GM18519 (cell line): Measurements from ENCODE around the gene NINJ2.
"Not testable (repeated sequence)": the region's sequence is repeated elsewhere in the genome, so short reads cannot be mapped to it uniquely, and the experiment has no call there.

Experiments
- ATAC-seq: cut with Tn5 transposase; IDR thresholded peaks from one replicate; pipeline ENCODE4 v1.9.1; 2021; ENCODE audit warnings: mild to moderate bottlenecking, moderate library complexity; ENCODE audit not compliant: unreplicated experiment, low FRiP score

Gene NINJ2

DNA sequence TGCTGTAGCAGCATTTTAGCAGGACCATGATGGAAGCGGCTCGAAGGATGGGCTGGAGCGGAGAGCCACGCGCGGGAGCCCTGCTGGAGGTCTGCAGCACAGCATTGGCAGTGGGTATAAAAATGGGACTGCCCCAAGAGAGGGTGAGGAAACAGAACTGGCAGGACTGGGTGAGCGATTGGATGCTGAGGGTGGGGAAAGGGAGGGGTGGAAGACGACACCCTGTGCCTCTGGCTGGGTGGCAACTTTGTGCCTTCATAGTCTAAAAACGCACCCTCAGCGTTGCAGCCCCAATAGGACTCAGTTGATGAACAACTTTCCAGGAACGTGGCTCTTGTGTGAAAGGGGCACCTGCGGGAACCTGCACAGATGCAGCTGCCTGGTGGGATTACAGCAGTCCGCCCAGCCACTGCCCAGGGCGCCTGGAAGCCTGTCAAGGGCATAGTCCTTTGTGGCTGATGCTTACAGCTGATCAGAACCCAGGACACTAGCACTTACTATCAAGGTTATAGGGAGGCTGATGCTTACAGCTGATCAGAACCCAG, 73.0 kb downstream of the NINJ2 start:
- ATAC-seq = no peak

DNA sequence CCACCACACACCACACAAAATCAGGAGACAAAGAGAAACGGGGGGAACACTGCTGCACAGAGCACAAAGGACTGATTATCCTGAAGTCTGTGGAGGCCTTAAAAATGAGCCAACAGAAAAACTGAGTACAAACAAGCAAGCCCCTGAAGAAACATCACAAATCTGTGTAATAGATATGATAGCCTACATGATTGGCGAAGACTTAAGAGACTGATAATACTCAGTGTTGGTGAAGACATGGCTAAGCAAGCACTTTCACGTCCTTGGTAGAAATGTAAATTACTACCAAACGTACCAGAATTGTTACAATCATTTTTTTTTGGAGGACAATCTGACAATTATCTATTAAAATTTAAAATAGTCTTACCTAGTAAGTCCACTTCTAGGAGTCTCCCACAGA, 74.6 kb downstream of the NINJ2 start:
- no peak for ATAC-seq

DNA sequence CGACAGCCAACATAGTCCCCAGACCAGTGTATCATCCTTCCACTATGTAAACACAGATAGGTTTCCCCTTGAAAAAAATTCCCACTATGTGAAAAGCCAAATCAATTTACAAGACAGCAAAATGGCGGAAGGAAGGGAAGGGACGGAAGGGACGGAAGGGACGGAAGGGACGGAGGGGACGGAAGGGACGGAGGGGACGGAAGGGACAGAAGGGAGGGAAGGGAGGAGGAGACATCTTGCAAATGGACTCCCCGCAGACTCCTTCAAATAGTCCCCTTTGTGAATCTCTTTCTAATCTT, 75.3 kb downstream of the NINJ2 start:
- ATAC-seq = no peak

DNA sequence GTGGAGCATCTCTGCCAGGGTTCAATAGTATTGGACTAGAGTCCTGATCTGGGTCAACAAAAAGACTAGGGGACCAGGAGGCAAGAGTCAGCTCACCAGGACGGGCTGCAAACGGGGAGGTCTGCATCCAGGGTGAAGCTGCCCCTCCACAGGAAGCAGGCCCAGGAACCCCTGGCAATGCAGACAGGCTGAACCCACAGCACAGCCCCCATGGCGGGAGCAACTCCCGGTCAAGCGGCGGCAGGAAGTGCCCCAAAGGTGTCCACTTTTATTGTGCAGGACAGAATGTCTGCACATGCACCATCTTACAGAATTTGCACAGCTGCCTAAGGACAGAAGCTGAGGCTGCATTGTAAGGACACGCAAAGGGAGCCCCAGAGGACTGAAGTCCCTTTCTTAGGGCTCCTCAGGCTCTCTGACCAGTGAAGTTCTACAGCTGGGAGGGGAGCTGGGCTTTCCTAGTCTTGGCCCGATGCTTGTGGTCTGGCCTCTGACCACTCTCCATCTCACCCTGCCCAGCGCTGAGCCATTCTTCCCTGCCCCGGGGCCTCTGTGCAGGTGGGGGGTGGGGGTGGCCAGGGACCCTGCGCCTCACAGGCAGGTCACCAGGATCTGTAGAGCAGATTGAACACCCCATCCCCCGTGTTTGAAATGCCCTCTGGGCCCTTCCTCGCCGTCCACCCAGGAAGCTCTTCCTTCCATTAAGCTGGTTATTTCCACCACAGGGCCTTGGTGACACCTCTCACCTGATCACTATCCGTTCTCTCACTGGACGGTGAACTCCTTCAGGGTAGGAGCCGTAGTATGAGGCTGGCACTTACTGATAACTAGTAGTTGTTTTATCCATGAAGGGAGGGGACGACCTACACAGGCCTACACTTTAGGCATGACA, 75.9 kb downstream of the NINJ2 start:
- ATAC-seq = no peak

DNA sequence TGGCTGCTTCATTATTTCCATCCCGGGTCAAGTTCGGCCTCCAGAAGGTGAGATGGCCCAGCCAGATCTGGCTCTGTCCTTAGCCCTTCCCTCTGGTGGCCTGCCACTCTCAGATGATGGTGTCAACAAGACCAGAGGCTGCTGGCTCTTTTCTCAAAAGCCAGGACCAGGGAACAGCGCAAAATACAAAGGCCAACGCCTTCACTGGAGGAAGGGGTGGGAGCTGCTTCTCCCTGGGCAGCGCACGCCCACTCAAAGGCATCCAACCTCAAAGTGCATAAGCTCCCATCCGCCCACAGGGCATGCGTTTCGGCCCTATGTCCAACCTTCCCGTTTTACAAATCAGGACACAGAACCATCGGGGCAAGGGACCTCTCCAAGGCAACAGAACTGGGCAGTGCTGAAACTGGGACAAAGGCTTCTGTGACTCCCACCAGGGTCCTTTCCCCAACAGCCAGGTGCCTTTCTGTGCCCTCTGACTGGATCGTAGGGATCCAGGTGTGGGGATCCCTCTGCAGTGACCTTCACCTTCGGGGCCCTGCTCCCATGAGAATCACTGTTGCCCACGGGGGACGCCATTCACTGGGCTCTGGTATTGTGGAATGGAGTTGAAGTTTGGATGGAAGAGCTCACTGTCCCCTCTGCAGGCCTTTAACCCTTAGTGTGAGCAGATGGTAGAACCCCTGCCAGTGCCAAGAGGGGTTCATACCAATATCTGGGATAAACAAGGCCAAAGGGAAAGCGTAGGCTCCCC, 76.8 kb downstream of the NINJ2 start:
- ATAC-seq = no peak

DNA sequence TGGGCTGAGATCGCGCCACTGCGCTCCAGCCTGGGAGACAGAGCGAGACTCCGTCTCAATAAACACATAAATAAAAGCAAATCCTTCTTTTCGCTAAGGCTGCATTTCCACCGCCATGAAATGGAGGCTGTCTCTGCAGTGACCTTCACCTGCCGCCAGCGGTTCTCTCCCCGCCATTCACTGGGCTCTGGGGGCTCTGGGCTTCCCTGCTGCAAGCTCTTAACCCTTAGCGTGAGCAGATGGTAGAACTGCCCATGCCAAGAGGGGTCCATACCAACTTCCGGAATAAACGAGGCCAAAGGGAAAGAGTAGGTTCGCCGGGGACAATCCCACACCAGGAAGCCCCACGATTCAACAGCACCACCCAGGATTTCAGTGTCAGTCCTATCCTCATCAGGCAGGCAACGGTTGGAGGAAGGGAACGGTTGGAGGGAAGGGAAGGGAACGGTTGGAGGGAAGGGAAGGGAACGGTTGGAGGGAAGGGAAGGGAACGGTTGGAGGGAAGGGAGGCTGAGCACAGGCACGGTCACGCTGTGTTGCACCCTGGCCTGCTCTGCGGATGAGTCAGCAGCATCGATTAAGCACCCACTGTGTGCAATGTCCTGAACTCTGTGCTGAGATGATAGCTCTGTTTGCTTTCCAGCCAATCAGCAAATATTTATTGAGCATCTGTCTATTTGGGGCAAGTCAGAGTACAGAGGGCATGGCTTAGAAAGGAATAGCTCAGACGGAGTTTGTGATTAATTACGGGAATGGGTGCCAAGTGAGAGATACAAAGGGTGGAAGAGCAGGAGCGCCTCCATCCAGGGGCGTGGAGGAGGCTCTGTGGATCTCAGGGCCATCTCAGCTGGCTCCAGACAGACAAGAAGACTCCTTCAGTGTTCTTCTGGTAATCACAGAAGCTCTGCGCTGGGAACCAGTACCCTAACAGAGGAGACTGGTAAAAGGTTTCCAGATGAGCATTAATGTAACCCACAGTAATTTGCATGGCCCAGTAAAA, 77.9 kb downstream of the NINJ2 start:
- ATAC-seq = no peak

DNA sequence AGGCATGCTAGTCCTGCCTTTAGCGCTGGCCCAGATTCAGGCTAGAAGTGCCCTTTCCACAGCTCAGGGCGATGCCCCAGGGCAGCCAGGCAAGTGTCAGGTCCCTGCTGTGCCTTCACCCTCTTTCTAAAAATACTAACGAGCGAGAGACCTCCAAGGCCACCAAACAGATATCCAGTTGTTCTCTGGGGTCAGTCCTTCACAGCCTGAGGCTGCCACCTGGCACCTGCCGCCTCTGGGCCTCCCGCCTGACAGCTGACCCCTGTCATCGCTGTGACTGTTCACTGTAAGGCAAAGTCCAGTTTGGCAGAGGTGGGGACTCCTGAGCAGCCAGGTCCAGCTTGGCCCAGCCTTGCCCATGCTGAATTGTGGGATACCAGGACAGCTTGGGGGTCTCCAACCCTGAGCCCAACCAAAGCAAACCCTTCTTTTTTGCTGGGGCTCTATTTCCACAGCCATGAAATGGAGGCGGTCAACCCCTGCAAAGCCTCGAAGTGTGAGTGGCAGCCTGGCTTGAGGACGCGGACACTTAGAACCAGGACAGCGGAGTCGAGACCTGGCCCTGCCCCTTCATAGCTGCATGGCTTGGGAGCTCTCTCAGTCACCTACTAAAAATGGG, 79.9 kb downstream of the NINJ2 start:
- no peak for ATAC-seq

DNA sequence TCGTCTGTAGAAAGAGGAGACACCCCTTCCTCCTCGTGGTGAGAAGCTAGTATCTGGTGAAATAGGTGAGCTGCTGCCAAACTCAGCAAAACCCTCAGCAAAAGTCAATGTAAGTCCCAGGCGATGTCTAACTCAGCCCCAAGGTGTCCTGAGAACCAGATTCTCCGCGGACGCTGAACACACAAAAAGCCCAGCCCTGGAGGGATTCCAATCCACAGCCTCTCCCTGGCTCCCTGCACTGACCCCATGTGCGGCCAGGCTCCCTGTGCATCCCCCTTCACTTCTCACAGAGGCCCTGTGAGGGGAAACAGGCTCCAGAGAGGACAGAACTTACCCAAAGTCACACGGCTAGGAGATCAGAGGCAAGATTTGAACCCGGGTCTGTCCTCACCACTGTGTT, 81.5 kb downstream of the NINJ2 start:
- no peak for ATAC-seq

DNA sequence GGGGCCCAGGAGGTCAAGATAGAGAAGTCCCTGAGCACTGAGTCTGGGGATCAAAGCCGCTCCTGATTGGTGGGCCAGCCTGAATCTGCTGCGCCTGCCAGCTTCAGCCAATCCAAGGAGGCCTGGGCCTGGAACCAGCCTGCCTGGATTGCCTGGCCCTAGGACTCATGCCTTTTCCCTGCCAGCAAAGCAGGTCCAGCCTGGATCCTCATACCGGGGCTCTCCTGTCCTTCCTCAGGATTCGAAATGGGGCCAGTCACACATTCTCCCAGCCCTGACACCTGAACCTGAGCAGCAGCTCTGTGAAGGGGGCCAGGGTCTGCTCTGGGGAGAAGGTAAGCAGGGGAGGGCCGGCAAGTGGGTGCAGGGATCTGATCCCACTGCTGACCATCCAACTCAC, 81.9 kb downstream of the NINJ2 start:
- ATAC-seq = no peak

DNA sequence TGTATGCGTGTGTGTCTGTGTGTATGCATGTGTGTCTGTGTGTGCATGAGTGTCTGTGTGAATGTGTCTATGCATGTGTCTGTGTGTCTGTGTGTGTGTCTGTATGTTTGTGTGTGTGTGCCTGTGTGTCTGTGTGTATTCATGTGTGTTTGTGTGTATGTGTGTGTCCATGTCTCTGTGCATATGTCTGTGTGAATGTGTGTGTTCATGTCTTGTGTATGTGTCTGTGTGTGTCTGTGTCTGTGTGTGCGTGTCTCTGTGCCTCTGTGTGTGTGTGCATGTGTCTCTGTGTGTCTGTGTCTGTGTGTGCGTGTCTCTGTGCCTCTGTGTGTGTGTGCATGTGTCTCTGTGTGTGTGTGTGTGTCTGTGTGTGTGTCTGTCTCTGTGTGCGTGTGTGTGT, 82.4 kb downstream of the NINJ2 start:
- ATAC-seq = no peak

DNA sequence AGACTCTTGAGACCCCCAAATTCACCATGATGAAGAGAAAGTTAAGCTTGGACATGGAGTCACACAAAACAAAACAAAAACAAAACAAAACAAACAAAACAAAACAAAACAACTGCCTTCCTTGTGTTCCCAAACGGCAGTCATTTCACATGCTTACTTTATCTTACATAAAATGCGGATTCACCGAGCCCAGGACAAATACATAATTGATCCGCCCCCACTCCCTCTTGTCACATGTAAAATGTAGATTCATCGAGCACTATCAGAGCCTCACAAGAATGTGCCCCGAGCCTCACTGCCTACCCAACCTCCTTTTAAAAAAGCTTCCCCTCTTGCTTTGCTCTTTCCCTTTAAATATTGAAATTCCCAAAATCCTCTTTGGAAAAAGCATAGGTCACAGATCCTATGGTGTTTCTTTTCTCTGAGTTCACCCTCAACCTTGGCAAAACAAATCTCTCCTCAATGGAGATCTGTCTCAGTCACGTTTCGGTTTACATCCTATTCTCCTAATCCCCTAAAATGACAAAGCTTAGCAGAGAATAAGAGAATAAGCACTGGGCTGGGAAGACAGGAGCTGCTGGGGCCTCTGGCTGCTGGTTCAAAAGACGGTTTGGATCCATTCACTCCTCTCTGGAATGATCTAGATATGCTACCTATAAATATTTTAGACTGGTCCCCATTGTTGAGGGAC, 83.7 kb downstream of the NINJ2 start:
- no peak for ATAC-seq

DNA sequence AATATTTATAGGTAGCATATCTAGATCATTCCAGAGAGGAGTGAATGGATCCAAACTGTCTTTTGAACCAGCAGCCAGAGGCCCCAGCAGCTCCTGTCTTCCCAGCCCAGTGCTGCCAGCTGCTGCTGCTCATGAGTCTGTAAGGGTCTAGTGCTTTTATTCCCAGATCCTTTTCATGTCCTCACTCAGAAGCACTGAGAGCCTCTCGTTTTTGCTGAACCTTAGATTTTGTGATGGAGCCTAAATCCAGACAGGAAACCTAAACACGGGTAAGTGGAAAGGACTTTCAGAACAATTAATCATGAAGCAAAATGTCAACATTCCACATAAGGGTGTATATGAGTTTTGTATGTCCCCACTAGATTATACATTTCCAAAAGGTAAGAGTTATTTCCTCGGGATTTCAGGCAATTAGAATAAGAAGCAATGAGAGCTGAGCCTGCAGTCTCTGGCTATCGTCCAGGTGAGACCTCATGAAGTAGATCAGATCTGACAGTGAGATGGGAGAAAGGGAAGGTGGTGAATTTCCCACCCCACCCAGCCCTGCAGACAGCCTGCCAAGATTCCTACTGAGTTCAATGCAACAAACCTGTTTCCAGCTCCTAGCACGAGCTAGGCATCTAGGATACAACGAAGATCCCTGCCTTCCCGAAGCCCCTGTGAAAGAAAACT, 84.4 kb downstream of the NINJ2 start:
- ATAC-seq = no peak

DNA sequence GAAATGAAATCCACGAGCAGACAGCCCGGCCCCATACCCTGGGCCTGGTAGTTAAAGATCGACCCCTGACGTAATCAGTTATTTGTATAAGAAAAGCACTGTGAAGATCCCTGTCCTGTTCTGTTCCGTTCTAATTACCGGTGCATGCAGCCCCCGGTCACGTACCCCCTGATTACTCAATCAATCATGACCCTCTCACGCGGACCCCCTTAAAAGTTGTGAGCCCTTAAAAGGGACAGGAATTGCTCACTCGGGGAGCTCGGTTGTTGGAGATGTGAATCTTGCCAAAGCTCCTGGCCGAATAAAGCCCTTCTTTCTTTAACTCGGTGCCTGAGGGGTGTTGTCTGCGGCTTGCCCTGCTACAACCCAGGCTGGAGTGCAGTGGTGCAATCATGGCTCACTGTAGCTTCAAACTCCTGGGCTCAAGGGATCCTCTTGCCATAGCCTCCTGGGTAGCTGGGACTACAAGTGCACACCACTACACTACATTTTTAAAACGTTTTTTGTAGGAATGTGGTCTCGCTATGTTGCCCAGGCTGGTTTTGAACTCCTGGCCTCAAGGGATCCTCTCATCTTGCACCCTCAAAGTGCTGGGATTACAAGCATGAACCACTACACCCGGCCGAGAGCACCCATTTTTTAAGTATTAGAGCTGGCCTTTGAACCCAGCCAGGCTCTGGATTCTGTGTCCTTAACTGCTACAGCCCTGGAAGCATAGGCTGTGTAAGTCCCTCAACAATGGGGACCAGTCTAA, 85.1 kb downstream of the NINJ2 start:
- not testable (repeated sequence) for ATAC-seq

DNA sequence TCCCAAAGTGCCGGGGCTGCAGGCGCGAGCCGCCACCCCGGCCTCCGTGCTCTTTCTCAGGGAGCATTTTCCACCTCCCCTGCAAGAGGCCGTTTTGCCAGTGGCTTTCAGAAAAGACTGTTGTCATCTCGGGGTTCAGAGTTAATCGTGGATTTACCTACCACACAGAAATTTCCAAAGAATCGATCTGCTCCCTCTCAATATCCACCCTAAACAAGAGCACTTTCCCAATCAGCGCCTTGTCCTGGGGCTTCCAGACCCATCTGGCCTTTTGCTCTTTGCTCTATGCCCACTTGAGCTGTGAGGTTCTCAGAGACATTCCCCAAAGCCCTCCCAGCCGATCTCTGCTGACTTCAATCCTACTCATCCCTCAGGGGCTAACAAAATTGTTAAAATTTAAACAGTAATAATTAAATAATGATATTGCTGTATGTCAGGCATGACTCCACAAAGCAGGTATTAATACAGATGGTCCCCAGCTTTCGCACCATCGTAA, 86.6 kb downstream of the NINJ2 start:
- no peak for ATAC-seq

DNA sequence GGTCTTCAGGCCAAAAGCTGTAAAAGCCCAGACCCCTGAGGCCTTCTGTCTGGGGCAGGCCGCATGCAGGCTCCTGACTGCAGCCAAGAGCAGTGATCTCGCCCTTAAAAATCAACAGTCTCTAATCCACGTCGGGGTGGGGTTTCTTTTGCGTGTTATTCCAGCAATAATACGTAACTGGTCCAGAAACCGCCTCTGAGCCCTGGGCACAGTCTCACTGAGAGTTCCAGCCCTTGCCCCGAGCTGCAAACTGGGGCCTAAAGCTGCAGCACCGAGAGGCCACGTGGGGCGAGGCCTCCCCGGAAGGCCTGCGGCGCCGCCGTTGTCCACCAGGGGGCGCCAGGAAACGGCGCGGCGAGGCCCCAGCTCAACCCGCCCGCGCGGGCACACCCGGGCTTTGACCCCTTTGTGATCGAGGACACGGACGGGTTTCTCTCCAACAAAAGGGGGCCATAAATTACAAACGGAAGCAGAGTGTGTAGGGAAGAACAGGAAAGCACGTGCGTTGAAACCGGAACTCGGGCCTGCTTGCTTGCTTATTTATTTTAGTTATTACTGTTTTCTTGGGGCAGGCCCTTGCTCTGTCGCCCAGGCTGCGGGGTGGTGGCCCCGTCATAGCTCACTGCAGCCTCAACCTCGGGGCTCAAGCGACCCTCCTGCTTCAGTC, 87.2 kb downstream of the NINJ2 start:
- no peak for ATAC-seq

DNA sequence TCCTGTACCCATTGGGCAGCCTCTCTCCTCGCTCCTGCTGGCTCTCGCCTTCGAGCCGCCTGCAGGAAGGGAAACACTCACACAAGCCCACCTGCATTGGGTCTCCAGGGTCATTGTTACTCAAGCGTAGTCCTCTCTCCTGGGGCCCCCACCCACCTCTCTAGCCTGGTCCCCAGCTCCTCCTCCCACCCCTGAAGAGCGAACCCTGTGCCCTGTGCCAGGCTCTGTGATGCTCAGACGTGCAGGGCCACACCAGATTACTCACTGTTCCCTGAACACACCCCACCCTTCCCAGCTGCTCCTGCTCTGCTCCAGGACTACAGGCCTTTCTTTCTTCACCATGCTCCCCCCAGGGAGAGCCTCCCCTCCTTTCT, 88.1 kb downstream of the NINJ2 start:
- ATAC-seq = no peak

DNA sequence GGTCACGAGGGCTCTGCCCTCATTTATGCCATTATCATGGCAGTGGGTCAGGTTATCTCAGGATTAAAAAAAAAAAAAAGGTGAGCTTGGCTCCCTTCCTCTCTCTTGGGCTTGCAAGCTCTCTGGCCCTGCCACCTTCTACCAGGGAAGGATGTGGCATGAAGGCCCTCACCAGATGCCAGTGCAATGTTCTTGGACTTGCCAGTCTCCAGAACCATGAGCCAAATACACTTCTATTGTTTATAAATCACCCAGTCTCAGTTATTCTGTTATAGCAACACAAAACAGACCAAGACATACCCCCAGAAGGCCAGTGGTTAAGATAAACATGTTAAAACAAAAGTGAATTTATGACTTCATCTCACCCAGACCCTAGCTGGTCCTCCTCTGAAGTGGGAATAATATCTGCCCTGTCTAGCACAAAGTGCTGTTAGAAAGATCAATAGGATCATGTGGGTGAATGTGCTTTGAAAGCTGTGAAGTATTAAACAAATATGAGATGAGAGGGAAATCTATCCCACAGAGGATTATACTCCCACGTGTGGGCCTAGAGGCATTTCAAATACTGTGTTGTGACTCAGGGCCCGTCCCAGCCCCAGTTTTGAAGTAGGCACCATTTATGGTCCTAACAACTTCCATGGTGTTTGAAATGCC, 88.6 kb downstream of the NINJ2 start:
- ATAC-seq = no peak
